ENCODE measurements around the gene FNIP2.

Gene FNIP2

GRCh38 chr4:158836002-158836369 is 67.2 kb downstream of the FNIP2 start:
- DNase-seq (ENCODE audit: low read depth): no peak
- no peak overlapping the region for H3K4me3 ChIP-seq (ENCODE audit: low read depth, low read length)
- TF ChIP-seq, protein P1, sequence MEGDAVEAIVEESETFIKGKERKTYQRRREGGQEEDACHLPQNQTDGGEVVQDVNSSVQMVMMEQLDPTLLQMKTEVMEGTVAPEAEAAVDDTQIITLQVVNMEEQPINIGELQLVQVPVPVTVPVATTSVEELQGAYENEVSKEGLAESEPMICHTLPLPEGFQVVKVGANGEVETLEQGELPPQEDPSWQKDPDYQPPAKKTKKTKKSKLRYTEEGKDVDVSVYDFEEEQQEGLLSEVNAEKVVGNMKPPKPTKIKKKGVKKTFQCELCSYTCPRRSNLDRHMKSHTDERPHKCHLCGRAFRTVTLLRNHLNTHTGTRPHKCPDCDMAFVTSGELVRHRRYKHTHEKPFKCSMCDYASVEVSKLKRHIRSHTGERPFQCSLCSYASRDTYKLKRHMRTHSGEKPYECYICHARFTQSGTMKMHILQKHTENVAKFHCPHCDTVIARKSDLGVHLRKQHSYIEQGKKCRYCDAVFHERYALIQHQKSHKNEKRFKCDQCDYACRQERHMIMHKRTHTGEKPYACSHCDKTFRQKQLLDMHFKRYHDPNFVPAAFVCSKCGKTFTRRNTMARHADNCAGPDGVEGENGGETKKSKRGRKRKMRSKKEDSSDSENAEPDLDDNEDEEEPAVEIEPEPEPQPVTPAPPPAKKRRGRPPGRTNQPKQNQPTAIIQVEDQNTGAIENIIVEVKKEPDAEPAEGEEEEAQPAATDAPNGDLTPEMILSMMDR (IDR thresholded peaks at IDR 0.05; ENCODE audit: low read depth, low read length, missing control alignments): no peak

DNA sequence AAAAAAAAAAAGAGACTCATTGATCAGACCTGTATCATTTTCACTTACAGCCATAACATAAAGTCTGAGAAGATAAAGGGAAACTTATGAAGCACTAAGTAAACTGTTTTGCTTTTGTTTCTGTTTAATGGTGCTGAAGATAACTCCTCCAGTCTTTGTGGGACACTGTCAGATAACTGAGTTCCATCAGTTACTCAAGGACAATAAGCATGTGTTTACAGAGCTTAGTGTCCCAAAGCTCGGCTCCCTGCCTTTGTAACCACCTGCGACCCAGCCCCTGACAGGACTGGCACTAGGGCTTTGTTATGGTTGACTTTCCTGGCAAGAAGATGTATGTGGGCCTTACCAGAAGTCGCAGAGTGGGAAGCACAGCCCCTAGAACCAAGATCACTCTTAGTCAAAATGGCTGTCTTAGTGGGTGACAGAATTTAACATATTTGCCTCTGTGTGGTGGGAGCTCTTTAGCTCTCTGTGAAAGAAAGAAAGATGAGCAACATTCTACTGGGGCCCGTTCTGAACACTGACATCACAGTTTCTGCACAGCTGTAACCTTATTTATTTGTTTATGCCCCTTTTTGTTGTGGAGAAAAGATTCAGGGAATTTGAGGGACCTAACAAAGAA is 68.1 kb downstream of the FNIP2 start:
- H3K4me3 ChIP-seq (ENCODE audit: low read depth, low read length): no peak overlapping the region
- no peak for DNase-seq (ENCODE audit: low read depth)
- TF ChIP-seq, protein P1 (IDR thresholded peaks at IDR 0.05; ENCODE audit: low read depth, low read length, missing control alignments): no peak

- DNase-seq (ENCODE audit: low read depth): no peak
- H3K4me3 ChIP-seq (ENCODE audit: low read depth, low read length): no peak overlapping the region
- TF ChIP-seq, protein P1 (IDR thresholded peaks at IDR 0.05; ENCODE audit: low read depth, low read length, missing control alignments): no peak
These were observed 68.8 kb downstream of the FNIP2 start for GRCh38 chr4:158837527-158838141.

GRCh38 chr4:158840131-158840530 is 71.3 kb downstream of the FNIP2 start:
- no peak overlapping the region for H3K4me3 ChIP-seq (ENCODE audit: low read depth, low read length)
- TF ChIP-seq, protein P1 (IDR thresholded peaks at IDR 0.05; ENCODE audit: low read depth, low read length, missing control alignments): no peak
- DNase-seq (ENCODE audit: low read depth): no peak

DNA sequence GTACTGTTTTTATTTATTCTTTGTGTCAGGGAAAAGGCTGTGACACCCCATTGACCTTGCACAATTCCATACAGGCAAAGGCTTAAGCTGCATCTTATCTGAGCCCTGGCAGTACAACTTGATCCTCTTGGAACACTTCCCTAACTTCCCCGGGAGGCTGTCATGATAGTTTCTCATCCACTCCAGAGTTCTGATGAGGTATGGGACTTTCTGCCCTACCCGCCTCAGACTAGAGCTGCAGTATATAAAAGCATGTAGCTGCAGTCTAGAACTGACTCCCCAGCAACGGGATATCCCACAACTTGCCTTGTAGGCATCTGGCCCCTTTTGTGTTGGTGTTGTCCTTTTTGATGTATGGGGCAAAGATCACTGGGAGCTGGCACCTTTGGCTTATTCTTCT is 72.7 kb downstream of the FNIP2 start:
- DNase-seq (ENCODE audit: low read depth): no peak
- TF ChIP-seq, protein P1 (IDR thresholded peaks at IDR 0.05; ENCODE audit: low read depth, low read length, missing control alignments): no peak
- no peak overlapping the region for H3K4me3 ChIP-seq (ENCODE audit: low read depth, low read length)

DNA sequence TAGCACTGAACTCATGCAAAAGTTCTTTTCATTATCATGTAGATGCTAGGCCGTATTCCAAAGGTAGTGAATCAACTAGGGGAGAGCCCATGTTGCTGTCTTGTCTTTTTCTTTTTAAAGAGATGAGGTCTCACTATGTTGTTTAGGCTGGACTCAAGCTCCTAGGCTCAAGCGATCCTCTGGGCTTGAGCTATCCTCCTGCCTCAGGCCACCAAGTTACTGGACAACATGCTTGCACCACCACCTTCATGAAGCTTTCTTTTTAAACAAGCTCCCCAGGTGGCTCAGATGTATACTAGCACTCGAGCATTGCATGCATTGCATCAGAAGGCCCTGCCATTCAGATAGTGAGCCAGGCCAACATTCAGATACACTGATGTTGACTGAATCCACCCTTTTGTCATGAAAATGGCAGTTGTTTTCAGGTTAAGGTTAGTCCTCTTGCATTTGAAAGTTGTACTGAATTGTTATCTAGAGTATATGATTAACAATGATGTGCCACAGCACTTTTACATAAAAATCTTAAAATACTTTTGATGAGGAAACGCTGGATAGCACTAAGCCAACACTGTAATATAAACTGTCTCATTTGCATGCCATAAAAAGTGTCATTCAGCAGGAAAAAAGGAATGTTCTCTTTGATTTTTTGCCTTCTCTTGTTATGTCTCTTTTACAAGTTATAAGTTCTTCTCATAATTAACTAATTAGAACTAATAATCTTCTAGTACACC is 76.7 kb downstream of the FNIP2 start:
- TF ChIP-seq, protein P1 (IDR thresholded peaks at IDR 0.05; ENCODE audit: low read depth, low read length, missing control alignments): no peak
- no peak overlapping the region for H3K4me3 ChIP-seq (ENCODE audit: low read depth, low read length)
- no peak for DNase-seq (ENCODE audit: low read depth)

Data from GM12864 (cell line).